Bronchial epithelial cell (primary cell): ENCODE measurements around the gene RSL24D1. TPM values are rescaled to one million over a fixed set of nuclear protein-coding genes. Genes with fewer than 3 reads are reported as not detected.

Source experiments
- DNase-seq: peaks from one replicate; pipeline ENCODE4 v3.0.0-alpha.2; 2010; ENCODE audit warnings: low read depth
- FAIRE-seq: peaks from 2 replicates; lab custom pipeline; 2011; peaks lifted over from hg19 to GRCh38; lab: Jason Lieb, UNC
- H3K27me3 ChIP-seq: 2 replicates; pipeline ENCODE4 v1.5.1; 2011; ENCODE audit warnings: low read length; ENCODE audit not compliant: control insufficient read depth, insufficient read depth
- H3K36me3 ChIP-seq: 2 replicates; pipeline ENCODE4 v1.5.1; 2011; ENCODE audit warnings: low read length; ENCODE audit not compliant: control insufficient read depth, insufficient read depth
- H3K4me3 ChIP-seq: 2 replicates; pipeline ENCODE4 v1.5.1; 2011; ENCODE audit warnings: mild to moderate bottlenecking, low read depth, low read length, control low read depth
- CTCF ChIP-seq: IDR thresholded peaks from 2 replicates; pipeline ENCODE4 v1.5.1; 2011; ENCODE audit warnings: mild to moderate bottlenecking, moderate library complexity, low read length, control low read depth, inconsistent platforms; ENCODE audit not compliant: insufficient read depth, severe bottlenecking
- total RNA-seq: library from RNA; depleted of rRNA; stranded (reverse); fragments of >200 nt; gene quantifications from 2 replicates; pipeline ENCODE4 v1.2.1, GENCODE V29; 2014

Gene RSL24D1
- total RNA-seq, 1 donor from 2014 or later: 174 TPM

- Histone ChIP-seq H3K27me3 (no peaks in the 10 kb centered on the region), H3K4me3 (no peak overlapping the region), H3K36me3 (no peaks in the 10 kb centered on the region)
- DNase-seq (no peak), FAIRE-seq (no peak)
- TF ChIP-seq CTCF: no peak
Measured at GRCh38 chr15:55239440-55240124, 42.8 kb upstream of the RSL24D1 start.

GRCh38 chr15:55238877-55239276 is 42.1 kb upstream of the RSL24D1 start:
- DNase-seq (no peak), FAIRE-seq (no peak)
- no peak overlapping the region for H3K4me3 ChIP-seq
- TF ChIP-seq CTCF: no peak
- no peaks in the 10 kb centered on the region for H3K36me3 ChIP-seq
- H3K27me3 ChIP-seq: no peaks in the 10 kb centered on the region

GRCh38 chr15:55237219-55238130 is 40.7 kb upstream of the RSL24D1 start:
- Histone ChIP-seq H3K27me3 (no peaks in the 10 kb centered on the region), H3K36me3 (no peaks in the 10 kb centered on the region), H3K4me3 (no peak overlapping the region)
- FAIRE-seq (no peak), DNase-seq (no peak)
- no peak for TF ChIP-seq CTCF

- no peak for TF ChIP-seq CTCF
- Histone ChIP-seq H3K36me3 (no peaks in the 10 kb centered on the region), H3K4me3 (no peak overlapping the region), H3K27me3 (no peaks in the 10 kb centered on the region)
- FAIRE-seq: no peak
- no peak for DNase-seq
Measured at GRCh38 chr15:55235546-55236036, 38.9 kb upstream of the RSL24D1 start.

GRCh38 chr15:55234800-55235104 is 38.0 kb upstream of the RSL24D1 start:
- Histone ChIP-seq H3K4me3 (no peak overlapping the region), H3K27me3 (no peaks in the 10 kb centered on the region), H3K36me3 (no peaks in the 10 kb centered on the region)
- TF ChIP-seq CTCF: no peak
- FAIRE-seq (no peak), DNase-seq (no peak)
